GM12878 (cell line): Measurements from ENCODE around the gene SLC35F3. TPM values are rescaled to one million over a fixed set of nuclear protein-coding genes. Genes with fewer than 3 reads are reported as not detected.

Experiments
- ATAC-seq: fragments of 200-7000 bp; cut with Tn5 transposase; 3 replicates; pipeline ENCODE4 v1.9.1; 2020; ENCODE audit warnings: mild to moderate bottlenecking, moderate library complexity
- BruUV-seq: library from RNA; stranded (reverse); fragments of 400-500 nt; replicated peaks from 2 replicates; lab custom pipeline; 2021; lab: Mats Ljungman, UMichigan
- CTCF ChIA-PET: fragments of 300-600 bp; sonication (Branson Sonifier 250); formaldehyde crosslinking; extraction: SDS; loops from one replicate; lab custom pipeline; 2021; ENCODE audit warnings: inconsistent platforms; lab: Yijun Ruan, JAX
- POLR2A ChIA-PET: fragments of 350-600 bp; formaldehyde crosslinking; extraction: SDS; loops from one replicate; lab custom pipeline; 2021; ENCODE audit warnings: inconsistent platforms; lab: Charles Lee
- RAD21 ChIA-PET: fragments of 300-600 bp; sonication (Branson Sonifier 250); formaldehyde crosslinking; loops from one replicate; lab custom pipeline; 2023; ENCODE audit warnings: antibody characterized with exemption; ENCODE audit not compliant: unreplicated experiment; lab: Charles Lee
- SMC1A ChIA-PET: fragments of 300-600 bp; sonication (Branson Sonifier 250); formaldehyde crosslinking; loops from one replicate; lab custom pipeline; 2023; ENCODE audit not compliant: unreplicated experiment, uncharacterized antibody; lab: Charles Lee
- DNase-seq: peaks from one replicate; pipeline ENCODE4 v3.0.0-alpha.2; 2011; ENCODE audit warnings: low read depth, low spot score
- FAIRE-seq: peaks from 3 replicates; lab custom pipeline; 2011; peaks lifted over from hg19 to GRCh38; lab: Jason Lieb, UNC
- H2AFZ ChIP-seq: 2 replicates; pipeline ENCODE4 v1.6.0; 2011; ENCODE audit warnings: low read depth, low read length, control low read depth; ENCODE audit not compliant: control insufficient read depth
- H3K27ac ChIP-seq: 2 replicates; pipeline ENCODE4 v1.5.1; 2011; ENCODE audit warnings: control low read depth; ENCODE audit not compliant: control insufficient read depth, insufficient read depth
- H3K27me3 ChIP-seq, 2 experiments: replicated peaks in 1 of 2; 2 replicates each; pipeline versions ENCODE4 v1.6.0 to v1.6.1; 2011; ENCODE audit warnings: low read length in 1 of 2; ENCODE audit not compliant: control insufficient read depth in 2 of 2, insufficient read depth in 2 of 2
- H3K36me3 ChIP-seq, 2 experiments: 2 replicates each; pipeline ENCODE4 v1.5.1; 2011; ENCODE audit warnings: low read length in 1 of 2; ENCODE audit not compliant: control insufficient read depth in 2 of 2, insufficient read depth in 2 of 2
- H3K4me1 ChIP-seq: 2 replicates; pipeline ENCODE4 v1.6.1; 2011; ENCODE audit warnings: mild to moderate bottlenecking, low read length, moderate library complexity, mixed read lengths; ENCODE audit not compliant: control insufficient read depth, insufficient read depth
- H3K4me2 ChIP-seq: 2 replicates; pipeline ENCODE4 v1.6.0; 2011; ENCODE audit warnings: control low read depth; ENCODE audit not compliant: control insufficient read depth, insufficient read depth
- H3K4me3 ChIP-seq: fragments of 200-600 bp; sonication (generic); 2 replicates; pipeline ENCODE4 v1.5.1; 2016
- H3K79me2 ChIP-seq: 2 replicates; pipeline ENCODE4 v1.6.0; 2011; ENCODE audit warnings: low read length; ENCODE audit not compliant: control insufficient read depth, insufficient read depth
- H3K9ac ChIP-seq: 2 replicates; pipeline ENCODE4 v1.8.0; 2011; ENCODE audit warnings: low read length, control low read depth, mixed read lengths; ENCODE audit not compliant: control insufficient read depth, insufficient read depth
- H3K9me3 ChIP-seq: replicated peaks from 3 replicates; pipeline ENCODE4 v1.5.1; 2011; ENCODE audit warnings: mild to moderate bottlenecking, low read length; ENCODE audit not compliant: control insufficient read depth, insufficient read depth
- H4K20me1 ChIP-seq: 2 replicates; pipeline ENCODE4 v1.6.0; 2011; ENCODE audit not compliant: control insufficient read depth, insufficient read depth
- CREM ChIP-seq: IDR thresholded peaks from 2 replicates; pipeline ENCODE4 v1.6.1; 2014; ENCODE audit warnings: antibody characterized with exemption, low read depth
- FOS ChIP-seq: IDR thresholded peaks from 3 replicates; pipeline ENCODE4 v1.6.1; 2011; ENCODE audit warnings: borderline replicate concordance; ENCODE audit not compliant: insufficient read length; ENCODE audit errors: extremely low read depth
- HDAC2 ChIP-seq: fragments of 200-600 bp; sonication (generic); IDR thresholded peaks from 2 replicates; pipeline ENCODE4 v1.6.1; 2017
- HDAC6 ChIP-seq: fragments of 200-600 bp; sonication (generic); IDR thresholded peaks from one replicate; pipeline ENCODE4 v1.8.0; 2017; ENCODE audit warnings: antibody characterized with exemption; ENCODE audit not compliant: unreplicated experiment
- MEF2B ChIP-seq: fragments of 450-650 bp; IDR thresholded peaks from 2 replicates; pipeline ENCODE4 v1.6.1; 2018; ENCODE audit warnings: mild to moderate bottlenecking, moderate library complexity; ENCODE audit not compliant: partially characterized antibody, poor library complexity, severe bottlenecking
- STAT3 ChIP-seq: IDR thresholded peaks from 2 replicates; pipeline ENCODE4 v1.6.1; 2011; ENCODE audit warnings: low read depth, low read length, improper control_type of control experiment
- TBL1XR1 ChIP-seq: IDR thresholded peaks from 2 replicates; pipeline ENCODE4 v1.6.1; 2012; ENCODE audit warnings: low read depth, low read length, improper control_type of control experiment
- ZBTB4 ChIP-seq: fragments of 450-650 bp; formaldehyde crosslinking; IDR thresholded peaks from 2 replicates; pipeline ENCODE4 v1.4.0; 2022; ENCODE audit warnings: mild to moderate bottlenecking, moderate library complexity
- ZNF687 ChIP-seq: fragments of 450-650 bp; IDR thresholded peaks from 2 replicates; pipeline ENCODE4 v1.6.1; 2017; ENCODE audit warnings: mild to moderate bottlenecking, moderate library complexity
- WGBS: methylation state at CpG from one replicate; pipeline ENCODE4 v1.1.6; 2016; ENCODE audit warnings: low lambda C conversion rate; ENCODE audit not compliant: insufficient replicate concordance, insufficient coverage; ENCODE audit errors: missing lambda C conversion rate; 5-methylcytosine and 5-hydroxymethylcytosine counted together
- in situ Hi-C: fragments of 300-500 bp; cut with MboI; formaldehyde crosslinking; loops from 9 replicates; pipeline ENCODE4 v1.14.3; 2018; ENCODE audit warnings: mixed read lengths
- intact Hi-C: fragments of 100-400 bp; cut with micrococcal nuclease; formaldehyde crosslinking; loops from one replicate; pipeline ENCODE4 v1.14.2; 2022; ENCODE audit not compliant: unreplicated experiment
- polyA plus RNA-seq, 11 experiments: library from polyadenylated mRNA; depleted of rRNA in 4 of 11; unstranded in 6 of 11; stranded (reverse) in 5 of 11; fragments of >200 nt; fragmentation: Nextera tagmentation in 4 of 11; fragmentation: Illumina TruSeq in 1 of 11; extraction: Ambion mirVana in 4 of 11; extraction: Trizol in 1 of 11; gene quantifications; 1 replicate in 1 of 11; 2 replicates in 10 of 11; pipeline versions ENCODE4 v1.2.1 to v1.2.3, GENCODE V29; 2011 to 2016; ENCODE audit warnings: inconsistent platforms in 2 of 11, missing spikeins in 2 of 11, low read depth in 1 of 11
- total RNA-seq, 4 experiments: library from RNA; depleted of rRNA in 3 of 4; stranded (reverse); fragments of >200 nt in 3 of 4; fragmentation: Illumina TruSeq in 1 of 4; extraction: Trizol in 1 of 4; gene quantifications; 2 replicates each; pipeline versions ENCODE4 v1.2.1 to v1.2.3, GENCODE V29; 2013 to 2021

SLC35F3 gene
- total and polyA plus RNA-seq, 10 of the 15 experiments (the other 5 are each of a cell fraction or from before 2014, with no cell fraction given): 1.0 to 8.6 (median 5.7) TPM

GRCh38 chr1:234289538-234290305, 385.2 kb downstream of the SLC35F3 start:
- ChIA-PET RAD21 (interaction anchor here (1.3 kb wide), 1 partner anchor 20 kb away, joined by 5 read pairs; no protein-coding TSS in a partner anchor), SMC1A (interaction anchor here (0.6 to 1.5 kb wide), 3 partner anchors 14 to 82 kb away, joined by 3 to 6 read pairs (median 3); no protein-coding TSS in a partner anchor), CTCF (interaction anchor here (0.8 to 1.1 kb wide), 3 partner anchors 11 to 33 kb away, joined by 3 to 4 read pairs (median 3); no protein-coding TSS in a partner anchor), POLR2A (no interaction called here)
- intact Hi-C loops: no loop called here
- ATAC-seq (no peak), DNase-seq (no peak), FAIRE-seq (no peak)
- H3K9ac ChIP-seq: no peak overlapping the region
- in situ Hi-C loops: no loop called here
- H3K4me1 ChIP-seq: no peaks in the 10 kb centered on the region
- no peaks in the 10 kb centered on the region; the same call in none of the 3 replicates for H3K9me3 ChIP-seq
- 0% methylated on average over 2 of the region's 2 CpGs for WGBS
- no peak overlapping the region for H3K27ac ChIP-seq
- no peaks in the 10 kb centered on the region for H3K36me3 ChIP-seq
- H4K20me1 ChIP-seq: no peaks in the 10 kb centered on the region
- H3K4me3 ChIP-seq: no peak overlapping the region
- H2AFZ ChIP-seq: no peak overlapping the region
- TF ChIP-seq ZBTB4 (CRISPR knock-in tag) (no peak), ZNF687 (no peak), CREM (no peak), STAT3 (no peak), TBL1XR1 (no peak), HDAC2 (no peak), FOS (no peak), MEF2B (peak; percentile 16), HDAC6 (no peak)
- no TSS peak for BruUV-seq
- H3K4me2 ChIP-seq: no peak overlapping the region
- no peaks in the 10 kb centered on the region for H3K27me3 ChIP-seq
- H3K79me2 ChIP-seq: no peaks in the 10 kb centered on the region
